Caco-2 (cell line): Measurements from ENCODE around the gene ANKFY1. TPM values are rescaled to one million over a fixed set of nuclear protein-coding genes. Genes with fewer than 3 reads are reported as not detected.

Experiments used
- BruUV-seq: library from RNA; stranded (reverse); fragments of 400-500 nt; replicated peaks from 2 replicates; lab custom pipeline; 2021; lab: Mats Ljungman, UMichigan
- CTCF ChIA-PET: fragments of 300-600 bp; sonication (Branson Sonifier 250); formaldehyde crosslinking; loops from one replicate; lab custom pipeline; 2022; ENCODE audit warnings: antibody characterized with exemption; lab: Charles Lee
- POLR2A ChIA-PET: fragments of 300-600 bp; sonication (Branson Sonifier 250); formaldehyde crosslinking; loops from one replicate; lab custom pipeline; 2022; ENCODE audit warnings: antibody characterized with exemption; lab: Charles Lee
- DNase-seq, 2 experiments: peaks; one replicate each; pipeline versions ENCODE4 v3.0.0 to v3.0.0-alpha.2; 2020 to 2022
- H3K27me3 ChIP-seq: replicated peaks from 2 replicates; pipeline ENCODE4 v1.6.0; 2011; ENCODE audit warnings: low read length; ENCODE audit not compliant: control insufficient read depth, insufficient read depth
- H3K36me3 ChIP-seq: 2 replicates; pipeline ENCODE4 v1.5.1; 2011; ENCODE audit warnings: low read length; ENCODE audit not compliant: control insufficient read depth, insufficient read depth
- H3K4me1 ChIP-seq: fragments of 250-450 bp; sonication (Bioruptor Pico); 2 replicates; pipeline ENCODE4 v1.5.1; 2020; ENCODE audit warnings: mild to moderate bottlenecking
- H3K4me3 ChIP-seq: 2 replicates; pipeline ENCODE4 v1.5.1; 2011; ENCODE audit warnings: low read depth, mild to moderate bottlenecking, control low read depth, low read length
- H3K9me3 ChIP-seq: fragments of 250-450 bp; sonication (Bioruptor Pico); 2 replicates; pipeline ENCODE4 v1.5.1; 2020; ENCODE audit warnings: mild to moderate bottlenecking, moderate library complexity
- H3K27ac Mint-ChIP-seq: one replicate; pipeline ENCODE4 v1.8.0; 2022; ENCODE audit warnings: mixed read lengths; ENCODE audit not compliant: unreplicated experiment
- H3K27me3 Mint-ChIP-seq: one replicate; pipeline ENCODE4 v1.8.0; 2022; ENCODE audit warnings: mixed read lengths; ENCODE audit not compliant: insufficient read depth, unreplicated experiment
- H3K36me3 Mint-ChIP-seq: one replicate; pipeline ENCODE4 v1.8.0; 2022; ENCODE audit warnings: mild to moderate bottlenecking, mixed read lengths; ENCODE audit not compliant: insufficient read depth, unreplicated experiment
- H3K4me1 Mint-ChIP-seq: one replicate; pipeline ENCODE4 v1.8.0; 2022; ENCODE audit warnings: low read depth, mixed read lengths; ENCODE audit not compliant: unreplicated experiment
- H3K4me3 Mint-ChIP-seq: one replicate; pipeline ENCODE4 v1.8.0; 2022; ENCODE audit warnings: mild to moderate bottlenecking, moderate library complexity, mixed read lengths; ENCODE audit not compliant: unreplicated experiment
- H3K9me3 Mint-ChIP-seq: one replicate; pipeline ENCODE4 v1.8.0; 2022; ENCODE audit warnings: mixed read lengths; ENCODE audit not compliant: unreplicated experiment
- CTCF ChIP-seq, 2 experiments: fragments of 200-600 bp in 1 of 2; IDR thresholded peaks; 1 replicate in 1 of 2; 2 replicates in 1 of 2; pipeline versions ENCODE4 v1.5.1 to v1.8.0; 2011 to 2022; ENCODE audit warnings: antibody characterized with exemption in 1 of 2, control low read depth in 1 of 2, inconsistent platforms in 1 of 2, low read depth in 1 of 2, low read length in 1 of 2, mild to moderate bottlenecking in 1 of 2, moderate library complexity in 1 of 2; ENCODE audit not compliant: insufficient read depth in 1 of 2, severe bottlenecking in 1 of 2, unreplicated experiment in 1 of 2
- intact Hi-C: fragments of 100-400 bp; cut with micrococcal nuclease; formaldehyde crosslinking; loops from one replicate; pipeline ENCODE4 v1.10.0; 2022; ENCODE audit not compliant: unreplicated experiment
- total RNA-seq: library from RNA; stranded (reverse); gene quantifications from 2 replicates; pipeline ENCODE4 v1.2.3, GENCODE V29; 2022

ANKFY1 gene
- total RNA-seq, 1 experiment from 2014 or later = 25.0 TPM

GRCh38 chr17:4304417-4305027, 40.7 kb upstream of the ANKFY1 start:
- TF ChIP-seq CTCF (IDR thresholded peaks at IDR 0.05; ENCODE audit: insufficient read depth in 1 of 2, low read depth in 1 of 2, low read length in 1 of 2, severe bottlenecking in 1 of 2, unreplicated experiment in 1 of 2) = peak; percentile 46 to 47
- Histone ChIP-seq H3K36me3 (no peaks in the 10 kb centered on the region), H3K4me1 (no peaks in the 10 kb centered on the region), H3K4me3 (no peak overlapping the region), H3K9me3 (no peaks in the 10 kb centered on the region), H3K27me3 (no peaks in the 10 kb centered on the region)
- H3K36me3 Mint-ChIP-seq = peaks cover 16% of the 10 kb centered on the region
- H3K9me3 Mint-ChIP-seq = no peaks in the 10 kb centered on the region
- intact Hi-C loops = loop anchor here (1.0 kb wide), 1 partner anchor 89 kb away; no protein-coding TSS in a partner anchor
- CTCF ChIA-PET = interaction anchor here (0.7 to 2.0 kb wide), 4 partner anchors 63 to 1712 kb away, joined by 3 to 6 read pairs (median 4); no protein-coding TSS in a partner anchor
- H3K27me3 Mint-ChIP-seq = no peaks in the 10 kb centered on the region
- H3K4me1 Mint-ChIP-seq = no peaks in the 10 kb centered on the region
- BruUV-seq = no TSS peak
- peak in 1 of 2 experiments; percentile 32 for DNase-seq
- H3K4me3 Mint-ChIP-seq = no peak overlapping the region
- H3K27ac Mint-ChIP-seq = no peak overlapping the region
- POLR2A ChIA-PET = no interaction called here

- Histone ChIP-seq H3K27me3 (no peaks in the 10 kb centered on the region), H3K36me3 (no peaks in the 10 kb centered on the region), H3K4me1 (no peaks in the 10 kb centered on the region), H3K4me3 (no peak overlapping the region), H3K9me3 (no peaks in the 10 kb centered on the region)
- Mint-ChIP-seq H3K27me3 (no peaks in the 10 kb centered on the region), H3K27ac (no peak overlapping the region), H3K36me3 (peaks cover 19% of the 10 kb centered on the region), H3K4me1 (no peaks in the 10 kb centered on the region), H3K9me3 (no peaks in the 10 kb centered on the region), H3K4me3 (no peak overlapping the region)
- intact Hi-C loops = no loop called here
- DNase-seq = no peak
- ChIA-PET CTCF (no interaction called here), POLR2A (no interaction called here)
- no peak for TF ChIP-seq CTCF (IDR thresholded peaks at IDR 0.05; ENCODE audit: insufficient read depth in 1 of 2, low read depth in 1 of 2, low read length in 1 of 2, severe bottlenecking in 1 of 2, unreplicated experiment in 1 of 2)
- no TSS peak for BruUV-seq
Observed at GRCh38 chr17:4301066-4301465, 37.3 kb upstream of the ANKFY1 start.

GRCh38 chr17:4297351-4297750, 33.6 kb upstream of the ANKFY1 start:
- intact Hi-C loops = no loop called here
- H3K36me3 ChIP-seq = no peaks in the 10 kb centered on the region
- no peak for TF ChIP-seq CTCF (IDR thresholded peaks at IDR 0.05; ENCODE audit: insufficient read depth in 1 of 2, low read depth in 1 of 2, low read length in 1 of 2, severe bottlenecking in 1 of 2, unreplicated experiment in 1 of 2)
- no peaks in the 10 kb centered on the region for H3K4me1 ChIP-seq
- no peaks in the 10 kb centered on the region for H3K27me3 ChIP-seq
- no TSS peak for BruUV-seq
- Mint-ChIP-seq H3K9me3 (no peaks in the 10 kb centered on the region), H3K27ac (no peak overlapping the region), H3K27me3 (no peaks in the 10 kb centered on the region), H3K36me3 (peaks cover 24% of the 10 kb centered on the region), H3K4me1 (no peaks in the 10 kb centered on the region), H3K4me3 (no peak overlapping the region)
- ChIA-PET CTCF (interaction anchor here (0.6 kb wide), 1 partner anchor 119 kb away, joined by 3 read pairs; no protein-coding TSS in a partner anchor), POLR2A (no interaction called here)
- DNase-seq = no peak
- no peaks in the 10 kb centered on the region for H3K9me3 ChIP-seq
- H3K4me3 ChIP-seq = no peak overlapping the region
